HG03521 (cell line): ENCODE measurements around the gene ZNF423.

Experiments used
- ATAC-seq: cut with Tn5 transposase; IDR thresholded peaks from one replicate; pipeline ENCODE4 v1.9.1; 2021; ENCODE audit warnings: mild to moderate bottlenecking, moderate library complexity; ENCODE audit not compliant: unreplicated experiment

The ZNF423 gene

DNA sequence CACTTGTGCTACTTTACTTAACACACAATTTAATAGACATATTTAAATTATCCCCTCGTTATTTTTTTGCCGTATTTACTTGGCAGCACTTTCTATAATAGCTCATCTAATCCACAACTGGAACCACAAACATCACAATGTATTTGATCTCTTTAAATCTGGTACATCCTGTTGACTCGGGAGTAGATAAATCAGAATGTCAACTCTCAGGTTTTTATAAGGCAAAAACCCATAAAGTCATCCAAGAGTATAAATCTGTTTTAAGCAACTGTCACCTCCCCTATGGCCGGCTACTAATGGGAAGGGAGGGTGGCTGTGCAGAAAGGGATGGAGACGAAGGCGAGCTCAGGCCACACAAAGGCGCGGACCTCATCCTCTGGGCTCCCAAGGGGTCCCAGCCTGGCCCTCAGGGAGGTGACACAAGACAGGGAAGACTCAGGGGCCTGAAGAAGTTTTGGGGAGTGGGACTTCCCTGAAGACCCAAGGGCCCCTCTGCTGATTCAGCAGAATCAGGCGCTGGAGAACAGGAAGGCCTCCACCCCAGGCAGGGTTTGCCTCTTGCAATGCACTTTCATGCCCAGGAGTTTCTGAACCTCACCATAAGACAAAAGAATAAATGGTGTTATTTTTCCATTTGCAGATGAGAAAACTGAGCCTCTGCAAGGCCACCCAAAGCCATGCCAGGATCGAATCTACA, 122.5 kb downstream of the ZNF423 start:
- no peak for ATAC-seq

DNA sequence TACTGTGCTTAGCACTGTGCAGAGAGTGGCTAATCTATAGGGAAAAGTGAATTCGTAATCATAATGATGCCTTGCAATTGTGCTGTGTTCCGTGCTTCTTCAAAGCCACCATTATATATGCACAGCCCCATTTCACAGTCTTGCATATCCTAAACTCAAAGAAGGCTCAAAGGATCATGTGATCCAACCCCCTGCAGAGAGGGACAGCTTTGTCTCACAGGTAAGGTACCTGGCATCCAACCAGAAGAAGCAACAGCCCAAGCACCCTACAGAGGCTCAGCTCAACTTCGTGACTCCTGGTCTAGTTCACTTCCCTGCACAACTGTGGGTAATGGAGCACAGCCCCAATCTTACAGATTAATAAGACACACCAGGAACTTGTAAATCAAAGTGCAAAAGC, 124.0 kb downstream of the ZNF423 start:
- no peak for ATAC-seq

DNA sequence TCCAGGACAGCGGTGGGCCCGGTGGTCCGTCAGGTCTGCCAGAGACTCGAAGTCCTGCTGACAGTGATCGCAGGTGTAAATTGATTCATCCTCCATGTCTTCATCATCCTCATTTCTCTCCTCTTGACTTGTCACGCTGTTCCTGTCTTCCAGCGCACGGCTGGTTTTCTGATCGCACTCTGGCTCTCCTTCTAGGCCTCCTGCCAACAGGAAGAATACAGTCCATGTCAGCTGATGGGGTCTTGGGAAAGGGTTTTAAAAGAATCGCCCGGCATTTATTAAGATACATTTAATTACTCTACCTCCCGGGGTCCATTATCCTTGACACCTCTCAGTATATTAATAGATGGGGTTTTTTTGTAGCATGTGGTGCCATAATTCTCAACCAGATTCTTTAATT, 125.1 kb downstream of the ZNF423 start:
- no peak for ATAC-seq

DNA sequence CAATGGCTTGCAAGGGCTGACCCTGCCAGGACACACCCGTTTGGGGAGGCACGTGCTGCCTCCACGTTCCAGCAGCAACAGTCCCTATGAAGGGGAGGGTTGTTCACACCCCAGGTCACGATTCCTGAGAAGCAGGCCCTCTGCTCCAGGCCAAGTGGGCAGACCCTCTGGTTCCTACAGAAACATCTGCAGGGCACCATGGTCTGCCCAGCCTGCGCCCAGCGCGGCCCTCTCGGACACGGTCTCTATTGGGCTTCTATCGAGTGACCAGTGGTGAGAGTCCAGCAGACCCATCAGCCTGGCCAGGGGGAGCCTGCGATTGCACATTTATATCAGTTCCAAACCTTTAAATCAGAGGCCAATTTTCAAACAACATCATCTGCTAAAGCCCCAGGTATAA, 128.3 kb downstream of the ZNF423 start:
- ATAC-seq: no peak

DNA sequence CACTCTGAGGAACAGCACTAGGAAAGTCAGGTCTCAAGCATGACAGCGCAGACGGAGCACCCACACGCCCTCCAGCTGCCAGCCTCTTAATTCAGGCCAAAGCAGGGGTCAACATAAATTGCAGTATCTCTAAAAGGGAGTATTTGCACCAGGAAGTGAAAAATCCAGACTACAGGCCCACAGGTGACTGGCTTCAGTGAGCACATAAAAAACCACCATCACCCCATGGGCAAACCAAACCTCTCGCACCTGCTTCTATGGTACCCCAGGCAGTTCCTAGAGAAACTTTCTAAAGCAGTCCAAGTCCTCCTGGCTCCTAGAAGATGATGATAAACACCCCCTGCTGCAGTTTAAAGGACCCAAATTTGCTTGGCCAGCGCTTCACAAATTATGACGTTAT, 129.8 kb downstream of the ZNF423 start:
- no peak for ATAC-seq

DNA sequence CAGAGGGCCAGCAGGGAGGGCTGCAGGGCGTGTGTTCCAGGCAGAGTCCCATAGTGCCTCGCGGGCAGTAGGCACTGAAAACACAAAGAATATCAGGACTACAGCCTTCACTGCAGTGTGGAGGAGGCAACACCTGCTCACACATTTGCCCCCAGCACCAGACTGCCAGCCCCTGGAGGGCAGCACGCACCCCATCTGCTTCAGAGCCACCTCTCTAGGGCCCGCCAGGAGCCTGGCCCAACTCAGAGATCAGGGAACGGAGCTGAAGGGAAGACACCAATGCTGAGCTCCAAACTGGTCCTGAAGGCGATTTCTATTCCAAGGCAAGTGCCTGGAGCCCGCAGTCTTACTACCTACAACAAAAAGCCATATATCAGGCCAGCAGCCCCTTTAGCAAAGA, 130.3 kb downstream of the ZNF423 start:
- ATAC-seq: no peak

DNA sequence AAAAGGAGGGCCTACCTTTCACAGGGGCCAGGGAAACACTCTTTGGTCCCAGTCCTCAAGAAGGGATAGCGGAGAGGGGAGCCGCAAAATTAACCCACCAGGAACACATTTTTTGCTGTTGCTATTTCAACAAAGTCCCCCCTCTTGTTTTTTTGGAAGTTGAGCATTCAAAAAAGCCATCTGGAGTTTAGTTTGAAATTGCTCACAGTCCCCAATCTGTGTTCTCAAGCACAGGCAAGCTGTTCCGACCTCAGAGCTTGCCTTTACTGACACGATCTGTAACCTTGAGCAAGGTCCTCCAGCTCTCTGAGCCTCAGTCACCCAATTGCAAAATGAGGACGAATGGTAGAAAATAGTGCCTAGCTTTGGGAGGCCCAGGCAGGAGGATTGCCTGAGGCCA, 131.1 kb downstream of the ZNF423 start:
- ATAC-seq: no peak

DNA sequence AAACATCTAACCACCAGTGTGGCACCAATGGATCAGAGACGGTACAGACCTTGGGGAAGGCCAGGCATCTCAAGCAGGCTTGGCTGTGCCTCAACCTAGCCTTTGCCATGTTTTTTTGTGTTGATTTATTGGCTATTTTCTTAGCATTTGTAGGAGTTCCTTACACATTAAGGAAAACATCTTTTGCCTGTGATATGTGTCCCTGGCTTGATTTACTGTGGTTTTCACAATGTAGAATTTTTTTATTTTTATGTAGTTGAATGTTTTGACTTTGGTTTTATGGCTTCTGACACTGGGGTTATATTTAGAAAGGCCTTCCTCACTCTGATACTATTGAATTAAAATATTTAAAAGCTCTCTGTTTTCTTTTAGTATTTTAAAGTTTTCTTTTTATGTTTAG, 132.6 kb downstream of the ZNF423 start:
- ATAC-seq: no peak

DNA sequence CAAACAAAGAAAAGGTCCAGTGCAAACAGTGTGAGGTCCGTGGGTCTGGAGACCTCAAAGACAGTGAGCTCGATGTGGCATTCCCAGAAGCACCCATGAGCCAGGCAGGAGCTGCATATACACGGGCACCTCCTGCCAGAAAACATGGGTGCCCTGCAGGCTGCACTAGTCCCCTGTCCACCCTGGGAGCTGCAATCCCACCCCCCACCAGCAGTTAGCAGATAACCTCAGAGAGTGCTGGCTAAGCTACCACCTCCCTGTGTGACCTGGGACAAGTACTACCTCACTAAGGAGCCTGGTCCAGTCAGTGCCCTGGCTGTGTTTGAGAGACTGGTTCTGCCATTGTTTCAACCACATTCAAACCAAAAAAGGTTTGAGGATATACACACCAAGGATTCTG, 135.7 kb downstream of the ZNF423 start:
- no peak for ATAC-seq

DNA sequence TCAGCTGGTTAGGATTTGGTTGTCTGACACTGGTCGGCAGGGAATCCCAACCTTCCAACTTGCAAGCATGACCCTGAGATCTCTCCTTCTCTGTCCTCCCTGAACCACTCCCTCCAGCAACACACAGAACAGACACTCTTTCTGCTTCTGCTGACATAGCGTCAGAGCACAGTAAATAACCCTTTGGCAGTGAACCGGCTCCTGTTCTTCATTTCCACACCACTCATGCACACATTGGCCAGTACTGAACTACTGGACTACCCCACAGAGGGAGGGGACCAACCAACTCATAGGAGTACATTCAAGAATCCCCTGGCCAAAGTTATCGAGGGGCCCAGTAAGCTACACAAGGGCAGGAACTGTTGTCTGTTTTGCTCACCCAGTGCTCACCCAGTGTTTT, 138.2 kb downstream of the ZNF423 start:
- no peak for ATAC-seq

DNA sequence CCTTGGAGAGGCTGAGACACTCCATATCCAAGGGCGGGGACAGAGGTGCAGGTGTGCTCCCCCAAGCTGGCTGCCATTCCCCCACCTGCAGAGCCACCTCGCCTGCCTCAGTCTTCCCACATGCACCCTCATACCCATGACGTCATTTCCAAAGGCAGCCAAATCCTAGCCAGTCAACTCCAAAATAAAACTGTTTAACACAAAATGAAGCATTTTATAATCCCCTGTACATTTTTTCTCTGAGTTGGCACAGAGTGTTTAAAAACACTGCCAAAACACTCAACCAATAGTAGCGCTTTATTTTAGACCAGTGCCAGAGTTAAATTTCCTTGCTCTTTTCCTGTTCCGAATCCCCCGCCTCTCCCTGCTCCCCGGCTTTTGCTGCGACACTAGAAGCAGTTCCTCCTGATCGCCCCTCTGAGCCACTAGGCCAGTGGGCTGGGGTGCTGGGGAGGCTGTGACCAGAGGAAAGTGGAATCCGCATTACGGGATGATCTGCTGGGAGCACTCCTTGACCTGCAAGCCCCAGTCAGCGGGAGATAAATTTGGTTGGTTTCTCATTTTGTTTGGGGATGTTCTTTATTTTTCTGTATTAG, 139.5 kb downstream of the ZNF423 start:
- ATAC-seq: no peak

DNA sequence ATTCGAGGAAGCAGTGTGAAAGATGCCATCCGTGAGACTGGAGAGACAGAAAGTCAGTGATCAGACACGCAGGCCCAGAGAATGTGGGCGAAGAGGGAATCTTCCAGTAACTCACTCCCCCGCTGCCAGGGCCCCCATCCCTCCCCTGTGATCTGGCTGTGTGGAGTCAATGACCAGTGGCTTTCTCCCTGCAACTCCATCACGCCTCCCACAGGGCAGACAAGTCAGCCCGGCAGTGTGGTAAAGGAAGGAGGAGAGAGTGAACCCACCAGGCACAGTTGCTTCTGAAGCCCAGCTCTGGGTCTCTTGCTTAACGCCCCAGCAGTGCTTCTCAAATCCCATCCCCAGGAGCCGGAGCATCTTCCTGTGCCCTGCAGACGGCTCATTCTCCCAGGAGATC, 142.1 kb downstream of the ZNF423 start:
- no peak for ATAC-seq

DNA sequence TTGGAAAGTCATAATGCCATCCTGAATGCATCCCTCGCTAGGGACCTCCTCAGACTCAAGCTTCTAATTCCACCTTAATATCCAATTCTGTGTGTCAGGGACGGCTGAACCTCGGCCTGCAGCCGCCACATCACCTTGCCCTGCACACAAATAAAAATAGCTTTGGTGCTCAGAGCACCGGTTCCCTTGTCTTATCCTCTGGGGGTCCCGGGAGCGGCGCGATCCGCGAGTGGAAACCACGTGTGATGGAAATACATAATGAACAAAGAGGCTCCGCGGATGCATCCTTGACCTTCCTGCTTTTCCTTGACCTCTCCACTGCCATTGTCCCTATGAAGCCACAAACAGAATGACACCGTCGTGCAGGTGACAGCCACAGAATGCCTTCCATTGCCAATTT, 143.4 kb downstream of the ZNF423 start:
- no peak for ATAC-seq

DNA sequence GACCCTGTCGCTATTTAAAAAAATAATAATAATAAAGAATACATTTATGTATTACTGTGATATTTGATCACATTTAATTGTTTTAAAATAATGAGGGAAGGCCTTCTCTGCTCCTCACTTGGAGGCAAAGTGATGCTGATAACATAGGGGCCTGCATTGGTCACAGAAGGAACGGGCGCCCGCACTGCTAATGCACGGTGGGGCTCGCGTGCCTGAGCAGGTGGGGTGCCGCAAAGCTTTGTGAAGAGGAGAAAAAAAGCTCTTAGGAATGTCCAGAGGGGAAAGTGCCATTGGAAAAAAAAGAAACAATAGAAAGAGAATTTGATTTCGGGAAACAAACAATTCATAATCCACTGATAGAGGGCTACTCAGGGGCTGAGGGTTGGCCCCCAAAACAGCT, 143.8 kb downstream of the ZNF423 start:
- no peak for ATAC-seq

DNA sequence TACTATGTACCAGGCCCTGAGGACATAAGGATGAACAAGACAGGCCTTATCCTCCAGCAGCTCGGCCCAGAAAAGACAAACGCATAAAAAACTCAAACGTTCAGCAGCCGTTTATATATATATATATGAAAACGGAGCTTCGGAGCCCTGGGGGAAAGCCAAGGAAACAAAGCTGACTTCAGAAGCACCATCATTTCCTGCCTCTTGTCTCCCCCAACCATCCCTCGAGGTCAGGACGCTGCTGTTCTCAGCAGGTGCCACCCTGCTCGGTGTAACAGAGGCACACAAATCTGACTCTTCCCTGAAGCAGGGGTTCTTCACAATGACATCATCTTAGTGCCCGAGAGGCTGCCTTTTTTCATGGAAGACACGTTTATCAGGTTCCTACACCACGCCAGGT, 146.9 kb downstream of the ZNF423 start:
- no peak for ATAC-seq

DNA sequence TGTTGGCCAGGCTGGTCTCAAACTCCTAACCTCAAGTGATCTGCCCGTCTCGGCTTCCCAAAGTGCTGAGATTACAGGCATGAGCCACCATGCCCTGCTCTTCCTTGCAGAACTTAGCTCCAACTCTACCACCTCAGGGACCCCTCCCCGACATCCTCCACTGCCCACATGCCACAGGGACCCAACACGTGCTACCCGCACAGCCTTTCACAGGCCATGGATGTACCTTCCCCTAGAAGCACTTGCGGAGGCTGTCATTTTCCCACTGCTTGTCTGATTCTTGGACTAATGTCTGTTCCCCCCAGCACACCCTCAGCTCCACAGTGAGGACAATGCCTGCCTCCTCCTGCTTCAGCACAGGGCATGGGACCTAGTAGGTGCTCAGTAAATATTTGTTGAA, 147.4 kb downstream of the ZNF423 start:
- no peak for ATAC-seq

DNA sequence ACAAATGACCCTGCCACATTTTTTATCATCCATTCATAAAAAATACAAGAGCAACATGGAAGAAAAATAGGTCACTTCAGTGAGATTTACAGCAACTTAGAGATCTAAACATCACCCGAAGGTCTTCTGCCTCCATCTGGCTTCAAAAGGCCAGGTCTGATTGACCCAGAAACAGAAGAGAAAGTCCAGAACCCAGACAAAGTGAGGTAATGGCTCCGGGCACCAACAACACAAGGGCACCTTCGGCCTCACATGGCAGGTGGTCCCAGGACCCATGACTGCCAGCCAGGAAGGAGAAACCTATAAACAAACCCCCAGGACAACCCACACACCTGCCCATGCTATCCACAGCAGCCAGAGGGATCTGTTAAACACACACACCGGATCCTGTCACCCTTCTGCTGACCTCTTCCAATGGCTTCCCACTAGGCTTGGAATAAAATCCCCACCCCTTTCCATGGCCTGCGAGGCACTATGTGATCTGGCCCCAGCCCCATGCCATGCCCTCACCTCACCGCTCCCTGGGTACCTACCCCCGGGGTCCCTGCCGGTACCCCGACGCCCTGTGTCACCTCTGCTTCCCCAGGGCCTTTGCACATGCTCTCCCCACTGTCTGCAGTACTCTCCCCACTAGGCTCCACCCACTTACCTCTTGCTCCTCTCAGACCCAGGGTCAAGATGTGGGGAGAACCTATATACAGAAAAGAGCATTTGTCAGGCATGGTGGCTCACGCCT, 149.1 kb downstream of the ZNF423 start:
- no peak for ATAC-seq

DNA sequence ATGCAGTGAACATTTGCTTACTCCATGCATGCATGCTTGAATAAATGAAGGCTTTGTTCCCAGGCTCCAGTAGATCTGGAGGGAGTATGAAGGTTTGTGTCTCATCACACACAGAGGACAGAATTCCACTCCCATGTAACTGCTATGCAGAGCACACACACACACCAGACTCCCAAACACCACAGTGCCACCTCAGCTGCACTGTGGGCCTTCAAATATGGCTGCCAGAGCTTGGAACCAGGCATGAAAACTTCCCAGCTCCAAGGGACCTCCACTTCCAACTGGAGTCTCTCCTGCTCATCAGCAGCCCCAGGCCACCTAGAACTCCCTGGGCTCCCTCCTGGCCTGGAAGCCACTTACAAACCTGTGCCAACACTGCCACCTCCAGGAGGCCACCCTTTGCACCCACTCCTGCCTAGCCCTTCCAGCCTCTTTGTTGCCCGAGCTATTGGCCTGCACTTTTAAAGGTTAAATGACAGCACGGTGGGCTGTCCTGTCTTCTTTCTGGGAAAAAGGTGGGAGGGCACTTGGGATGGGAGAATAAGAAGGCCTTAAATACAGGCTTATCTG, 151.2 kb downstream of the ZNF423 start:
- no peak for ATAC-seq

DNA sequence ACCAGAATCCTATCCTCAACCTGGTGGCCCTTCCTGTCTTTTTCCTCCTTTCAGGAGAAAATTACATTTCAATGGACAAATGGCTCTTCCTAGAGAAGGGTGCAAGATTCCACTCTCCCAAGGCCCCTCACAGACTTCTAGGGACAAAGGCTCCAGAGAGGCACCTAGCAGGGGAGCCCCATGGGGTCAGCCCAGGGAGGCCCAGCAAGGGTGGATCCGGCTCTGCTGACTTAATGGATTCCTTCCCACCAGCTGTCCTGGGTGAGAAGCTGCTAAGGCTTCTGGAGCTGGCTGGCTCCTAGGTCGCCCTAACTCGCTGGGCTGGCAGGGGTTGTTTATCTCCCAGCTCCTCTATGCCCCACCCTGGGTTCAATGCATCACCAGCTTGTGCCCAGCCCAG, 152.4 kb downstream of the ZNF423 start:
- ATAC-seq: no peak

DNA sequence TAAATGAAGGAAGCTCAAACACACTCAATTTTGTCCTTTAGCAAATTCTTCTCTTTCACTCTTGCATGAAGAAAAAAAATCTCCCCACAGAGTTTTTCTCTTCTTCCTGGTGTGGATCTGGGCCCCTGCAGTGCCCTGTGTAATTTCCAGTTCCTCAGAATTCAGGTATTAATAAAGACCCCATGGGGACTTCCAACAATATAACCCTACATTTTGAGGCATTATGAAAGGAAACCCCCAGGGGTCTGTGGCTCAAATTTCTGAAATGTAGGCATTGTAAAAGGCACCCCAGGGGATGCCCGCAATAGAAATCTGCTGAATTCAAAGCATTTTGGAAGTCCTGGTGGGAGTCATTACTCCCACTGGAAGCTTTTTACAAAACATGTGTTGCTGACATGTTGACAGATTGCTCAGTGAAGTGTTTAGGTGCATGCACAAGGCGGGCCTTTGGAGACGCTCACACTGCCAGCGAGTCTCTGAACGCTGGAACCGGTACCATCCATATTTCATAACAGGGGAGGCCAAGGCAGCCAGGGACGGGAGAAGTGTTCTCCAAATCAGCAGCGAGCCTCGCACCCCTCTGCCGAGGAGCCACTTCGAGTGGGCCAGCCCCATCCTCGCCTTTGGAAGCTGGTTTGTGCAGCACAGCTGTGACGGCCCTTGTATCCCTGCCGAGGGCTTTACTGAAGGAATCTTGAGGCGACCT, 154.0 kb downstream of the ZNF423 start:
- no peak for ATAC-seq

DNA sequence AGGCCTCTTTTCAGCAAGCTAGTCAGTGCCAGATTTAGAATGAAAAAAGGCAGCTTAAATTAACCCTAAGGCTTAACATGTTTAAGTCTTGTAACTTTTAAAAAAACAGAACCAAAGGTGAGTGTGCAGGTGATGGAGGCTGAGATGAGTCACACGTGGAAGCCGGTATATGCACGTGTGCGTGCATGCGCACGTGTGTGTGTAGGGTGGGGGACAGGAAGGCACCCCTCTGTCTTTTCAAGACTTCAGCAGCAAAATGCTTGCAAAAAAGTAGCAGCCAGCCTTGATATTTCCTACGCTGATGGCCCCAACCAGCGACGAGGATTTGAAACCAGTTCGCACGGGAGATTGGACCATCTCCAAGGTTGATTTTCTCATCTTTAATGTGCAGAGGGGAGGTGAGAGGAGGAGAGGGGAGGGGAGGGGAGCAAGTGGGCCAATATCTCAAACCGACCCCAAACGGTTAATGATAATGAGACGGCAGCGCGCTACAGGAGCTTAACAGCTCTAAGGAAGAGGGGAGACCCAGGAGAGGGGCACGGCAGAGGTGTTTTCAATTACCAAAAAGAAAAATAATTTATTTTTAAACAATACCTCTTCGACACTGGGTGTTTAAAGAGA, 154.7 kb downstream of the ZNF423 start:
- no peak for ATAC-seq
